Uterus (tissue), 2 donors: ENCODE data around the gene FBP1.

Experiments used
- POLR2A ChIP-seq, 2 donors: fragments of 450-650 bp; IDR thresholded peaks; one replicate each; pipeline ENCODE4 v1.6.1; 2016; ENCODE audit warnings: antibody characterized with exemption in 2 of 2, mild to moderate bottlenecking in 1 of 2, moderate library complexity in 1 of 2
- TF ChIP-seq, protein P1 (sequence below), 4 experiments: fragments of 200-600 bp in 2 of 4; fragments of 450-650 bp in 2 of 4; sonication (generic) in 2 of 4; IDR thresholded peaks; one replicate each; pipeline ENCODE4 v1.5.1; 2016 to 2019; ENCODE audit warnings: antibody characterized with exemption in 4 of 4, mild to moderate bottlenecking in 2 of 4, moderate library complexity in 1 of 4

DNA sequence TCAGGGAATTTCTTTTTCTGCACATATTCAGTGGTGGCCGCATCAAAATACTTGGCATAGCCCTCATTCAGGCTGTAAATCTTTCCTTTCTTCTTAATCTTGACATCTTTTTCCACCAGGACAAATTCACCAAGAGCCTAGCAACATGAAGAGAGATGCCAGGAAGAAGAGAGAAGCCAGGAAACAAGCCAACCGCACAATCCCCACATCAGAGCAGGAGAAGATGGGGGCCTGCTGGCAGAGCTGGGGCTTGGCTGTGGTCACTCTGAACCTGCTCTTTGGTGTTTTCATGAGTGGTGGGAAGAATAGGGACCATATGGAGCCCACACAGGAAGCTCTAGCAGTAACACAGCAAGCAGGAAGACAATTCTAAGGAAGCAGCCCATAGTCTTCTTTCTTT lies 72.0 kb downstream of the FBP1 start:
- no peak for TF ChIP-seq POLR2A (IDR thresholded peaks at IDR 0.05)
- TF ChIP-seq, protein P1, sequence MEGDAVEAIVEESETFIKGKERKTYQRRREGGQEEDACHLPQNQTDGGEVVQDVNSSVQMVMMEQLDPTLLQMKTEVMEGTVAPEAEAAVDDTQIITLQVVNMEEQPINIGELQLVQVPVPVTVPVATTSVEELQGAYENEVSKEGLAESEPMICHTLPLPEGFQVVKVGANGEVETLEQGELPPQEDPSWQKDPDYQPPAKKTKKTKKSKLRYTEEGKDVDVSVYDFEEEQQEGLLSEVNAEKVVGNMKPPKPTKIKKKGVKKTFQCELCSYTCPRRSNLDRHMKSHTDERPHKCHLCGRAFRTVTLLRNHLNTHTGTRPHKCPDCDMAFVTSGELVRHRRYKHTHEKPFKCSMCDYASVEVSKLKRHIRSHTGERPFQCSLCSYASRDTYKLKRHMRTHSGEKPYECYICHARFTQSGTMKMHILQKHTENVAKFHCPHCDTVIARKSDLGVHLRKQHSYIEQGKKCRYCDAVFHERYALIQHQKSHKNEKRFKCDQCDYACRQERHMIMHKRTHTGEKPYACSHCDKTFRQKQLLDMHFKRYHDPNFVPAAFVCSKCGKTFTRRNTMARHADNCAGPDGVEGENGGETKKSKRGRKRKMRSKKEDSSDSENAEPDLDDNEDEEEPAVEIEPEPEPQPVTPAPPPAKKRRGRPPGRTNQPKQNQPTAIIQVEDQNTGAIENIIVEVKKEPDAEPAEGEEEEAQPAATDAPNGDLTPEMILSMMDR (IDR thresholded peaks at IDR 0.05), result no peak
